Vagina (tissue), 2 donors: Measurements from ENCODE around the gene MAD1L1.

Experiments used
- CTCF ChIP-seq, 3 experiments: fragments of 450-650 bp in 2 of 3; fragments of 200-600 bp in 1 of 3; sonication (generic) in 1 of 3; IDR thresholded peaks; one replicate each; pipeline ENCODE4 v1.5.1; 2017 to 2019; ENCODE audit warnings: antibody characterized with exemption in 3 of 3, mild to moderate bottlenecking in 2 of 3, moderate library complexity in 2 of 3
- POLR2A ChIP-seq, 2 donors: fragments of 450-650 bp; IDR thresholded peaks; one replicate each; pipeline ENCODE4 v1.6.1; 2017; ENCODE audit warnings: antibody characterized with exemption in 2 of 2, mild to moderate bottlenecking in 2 of 2, moderate library complexity in 2 of 2

GRCh38 chr7:1889091-1889490 lies 343.7 kb downstream of the MAD1L1 start:
- TF ChIP-seq CTCF (IDR thresholded peaks at IDR 0.05) (no peak), POLR2A (IDR thresholded peaks at IDR 0.05) (no peak)
